HG02884 (cell line): ENCODE data around the gene EPS8L3.

Source experiments
- ATAC-seq: cut with Tn5 transposase; IDR thresholded peaks from one replicate; pipeline ENCODE4 v1.9.1; 2021; ENCODE audit warnings: mild to moderate bottlenecking, moderate library complexity; ENCODE audit not compliant: unreplicated experiment

Gene EPS8L3

GRCh38 chr1:109793486-109794318, 30.0 kb upstream of the EPS8L3 start:
- no peak for ATAC-seq

GRCh38 chr1:109793089-109793485, 29.4 kb upstream of the EPS8L3 start:
- ATAC-seq, result no peak

- no peak for ATAC-seq
Observed at GRCh38 chr1:109792056-109792831, 28.5 kb upstream of the EPS8L3 start.

- no peak for ATAC-seq
Observed at GRCh38 chr1:109791495-109792043, 27.8 kb upstream of the EPS8L3 start.

GRCh38 chr1:109790735-109791494, 27.2 kb upstream of the EPS8L3 start:
- peak; percentile 70 for ATAC-seq

- no peak for ATAC-seq
Observed at GRCh38 chr1:109790329-109790728, 26.6 kb upstream of the EPS8L3 start.

GRCh38 chr1:109789551-109790180, 25.9 kb upstream of the EPS8L3 start:
- no peak for ATAC-seq

- no peak for ATAC-seq
Observed at GRCh38 chr1:109788695-109789521, 25.2 kb upstream of the EPS8L3 start.

GRCh38 chr1:109787845-109788601, 24.3 kb upstream of the EPS8L3 start:
- ATAC-seq, result no peak

GRCh38 chr1:109787211-109787844, 23.6 kb upstream of the EPS8L3 start:
- ATAC-seq, result no peak

GRCh38 chr1:109786531-109787021, 22.9 kb upstream of the EPS8L3 start:
- no peak for ATAC-seq

- no peak for ATAC-seq
Observed at GRCh38 chr1:109786112-109786480, 22.4 kb upstream of the EPS8L3 start.

GRCh38 chr1:109785446-109786111, 21.9 kb upstream of the EPS8L3 start:
- ATAC-seq, result no peak

GRCh38 chr1:109784551-109785252, 21.0 kb upstream of the EPS8L3 start:
- ATAC-seq, result no peak

GRCh38 chr1:109783436-109783835, 19.7 kb upstream of the EPS8L3 start:
- no peak for ATAC-seq

- no peak for ATAC-seq
Observed at GRCh38 chr1:109782927-109783326, 19.2 kb upstream of the EPS8L3 start.

- no peak for ATAC-seq
Observed at GRCh38 chr1:109782514-109782913, 18.8 kb upstream of the EPS8L3 start.
